ENCODE measurements around the gene C1QTNF1.

Gene C1QTNF1

GRCh38 chr17:79080349-79080748 is 56.4 kb downstream of the C1QTNF1 start:
- Histone ChIP-seq H3K27me3 (replicated peaks) (no peaks in the 10 kb centered on the region), H3K4me3 (ENCODE audit: low read depth, low read length) (no peak overlapping the region), H3K27ac (no peak overlapping the region), H3K36me3 (replicated peaks) (peaks cover 6% of the 10 kb centered on the region)
- in situ Hi-C loops (cut with HindIII; ENCODE audit: low pct_ligation_motif_present, low sequenced_read_pairs), result no loop called here
- no peak for DNase-seq
- TF ChIP-seq CTCF (IDR thresholded peaks at IDR 0.05; ENCODE audit: low read depth, low read length, missing control alignments), result no peak

- H3K4me3 ChIP-seq (ENCODE audit: low read depth, low read length), result no peak overlapping the region
- in situ Hi-C loops (cut with HindIII; ENCODE audit: low pct_ligation_motif_present, low sequenced_read_pairs), result no loop called here
- no peak for TF ChIP-seq CTCF (IDR thresholded peaks at IDR 0.05; ENCODE audit: low read depth, low read length, missing control alignments)
- no peak for DNase-seq
- H3K36me3 ChIP-seq (replicated peaks), result peaks cover 6% of the 10 kb centered on the region
- no peaks in the 10 kb centered on the region for H3K27me3 ChIP-seq (replicated peaks)
- no peak overlapping the region for H3K27ac ChIP-seq
Observed at GRCh38 chr17:79080761-79081290, 56.9 kb downstream of the C1QTNF1 start.

GRCh38 chr17:79081571-79082276 is 57.8 kb downstream of the C1QTNF1 start:
- Histone ChIP-seq H3K4me3 (ENCODE audit: low read depth, low read length) (no peak overlapping the region), H3K27me3 (replicated peaks) (no peaks in the 10 kb centered on the region), H3K27ac (no peak overlapping the region), H3K36me3 (replicated peaks) (peaks cover 6% of the 10 kb centered on the region)
- no peak for DNase-seq
- no peak for TF ChIP-seq CTCF (IDR thresholded peaks at IDR 0.05; ENCODE audit: low read depth, low read length, missing control alignments)
- in situ Hi-C loops (cut with HindIII; ENCODE audit: low pct_ligation_motif_present, low sequenced_read_pairs), result no loop called here

- peaks cover 6% of the 10 kb centered on the region for H3K36me3 ChIP-seq (replicated peaks)
- no peaks in the 10 kb centered on the region for H3K27me3 ChIP-seq (replicated peaks)
- in situ Hi-C loops (cut with HindIII; ENCODE audit: low pct_ligation_motif_present, low sequenced_read_pairs), result no loop called here
- peak; percentile 91 for TF ChIP-seq CTCF (IDR thresholded peaks at IDR 0.05; ENCODE audit: low read depth, low read length, missing control alignments)
- H3K4me3 ChIP-seq (ENCODE audit: low read depth, low read length), result no peak overlapping the region
- H3K27ac ChIP-seq, result no peak overlapping the region
- DNase-seq, result no peak
Observed at GRCh38 chr17:79082311-79083190, 58.6 kb downstream of the C1QTNF1 start.

GRCh38 chr17:79083191-79083971 is 59.4 kb downstream of the C1QTNF1 start:
- in situ Hi-C loops (cut with HindIII; ENCODE audit: low pct_ligation_motif_present, low sequenced_read_pairs), result no loop called here
- no peak overlapping the region for H3K27ac ChIP-seq
- H3K4me3 ChIP-seq (ENCODE audit: low read depth, low read length), result no peak overlapping the region
- H3K36me3 ChIP-seq (replicated peaks), result peaks cover 6% of the 10 kb centered on the region
- no peak for DNase-seq
- TF ChIP-seq CTCF (IDR thresholded peaks at IDR 0.05; ENCODE audit: low read depth, low read length, missing control alignments), result no peak
- no peaks in the 10 kb centered on the region for H3K27me3 ChIP-seq (replicated peaks)
